SK-N-MC (cell line): ENCODE results near the gene RASA4B.
"Not testable (repeated sequence)": the region's sequence is repeated elsewhere in the genome, so short reads cannot be mapped to it uniquely, and the experiment has no call there.

Experiments used
- DNase-seq: peaks from one replicate; pipeline ENCODE4 v3.0.0-alpha.2; 2011; ENCODE audit warnings: low read depth, low spot score
- H3K27ac ChIP-seq: fragments of 200-600 bp; sonication (generic); 2 replicates; pipeline ENCODE4 v1.5.1; 2016; ENCODE audit warnings: mixed run types
- H3K36me3 ChIP-seq: fragments of 200-600 bp; sonication (generic); 2 replicates; pipeline ENCODE4 v1.6.1; 2017; ENCODE audit warnings: antibody characterized with exemption, low read length, mixed read lengths; ENCODE audit not compliant: insufficient read depth
- H3K4me3 ChIP-seq: fragments of 200-600 bp; sonication (generic); 2 replicates; pipeline ENCODE4 v1.5.1; 2016
- H3K9ac ChIP-seq: fragments of 200-600 bp; sonication (generic); 2 replicates; pipeline ENCODE4 v1.8.0; 2017; ENCODE audit warnings: mixed run types, mixed read lengths; ENCODE audit not compliant: insufficient read length
- H3K9me3 ChIP-seq: fragments of 200-600 bp; sonication (generic); 2 replicates; pipeline ENCODE4 v1.6.1; 2017; ENCODE audit warnings: low read depth, mild to moderate bottlenecking, antibody characterized with exemption, low read length, moderate library complexity, mixed read lengths

Gene RASA4B

DNA sequence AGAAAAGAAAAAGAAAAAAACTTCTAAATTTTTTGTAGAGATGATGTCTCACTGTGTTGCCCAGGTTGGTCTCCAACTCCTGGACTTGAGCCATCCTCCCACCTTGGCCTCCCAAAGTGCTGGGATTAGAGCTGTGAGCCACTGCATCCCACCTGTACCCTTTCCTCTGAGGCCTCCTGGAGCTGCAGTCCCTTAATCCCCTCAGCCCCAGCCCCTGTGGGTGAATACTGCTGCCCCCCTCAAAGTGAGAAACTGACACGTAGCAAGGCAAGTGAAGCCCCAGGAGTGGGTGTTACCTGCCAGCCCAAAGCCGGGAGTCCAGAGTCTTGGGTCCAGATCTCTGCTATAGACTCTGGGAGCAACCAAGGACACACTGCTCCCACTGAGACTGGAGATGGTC is 7.2 kb upstream of the RASA4B start:
- not testable (repeated sequence) for H3K27ac ChIP-seq, H3K9ac ChIP-seq, H3K4me3 ChIP-seq, H3K9me3 ChIP-seq, H3K36me3 ChIP-seq, DNase-seq

DNA sequence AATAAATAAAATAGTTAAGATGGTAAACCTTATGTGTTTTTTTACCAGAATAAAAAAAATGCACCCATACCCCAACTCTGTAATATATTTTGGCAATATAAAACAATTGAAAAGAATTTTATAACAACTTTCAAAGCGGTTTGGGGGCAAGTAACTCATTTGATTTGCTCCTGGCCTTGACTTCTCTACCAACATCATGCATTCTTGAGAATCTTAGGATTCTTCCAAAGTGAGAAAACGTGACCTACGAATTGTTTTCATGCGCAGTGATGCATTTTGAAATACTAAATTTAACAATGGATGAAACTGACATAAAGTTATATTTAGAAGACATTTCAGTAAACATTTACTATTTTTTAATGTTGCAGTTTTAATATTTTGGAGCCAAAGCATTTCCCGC is 3.2 kb upstream of the RASA4B start:
- DNase-seq, H3K4me3 ChIP-seq, H3K27ac ChIP-seq, H3K9me3 ChIP-seq, H3K9ac ChIP-seq, H3K36me3 ChIP-seq: not testable (repeated sequence)

DNA sequence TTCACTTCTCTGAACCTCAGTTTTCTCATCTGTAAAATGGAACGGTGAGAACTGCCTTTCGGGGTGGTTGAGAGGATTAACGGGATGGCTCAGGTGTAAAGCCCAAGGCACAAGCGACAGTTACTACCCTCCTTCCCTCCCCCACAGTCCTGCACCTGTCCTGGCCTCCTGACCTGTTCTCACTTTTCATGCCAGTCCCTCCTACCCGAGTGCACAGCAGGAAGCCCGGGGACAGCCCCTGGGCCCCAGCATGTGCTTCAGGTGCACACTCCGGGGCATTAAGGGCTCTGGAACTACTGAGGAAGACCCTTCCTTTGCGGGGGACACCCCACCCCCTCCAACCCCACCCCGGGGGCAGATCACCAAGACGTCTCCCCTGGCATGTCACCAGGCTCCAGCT is 626 bp downstream of the RASA4B start:
- not testable (repeated sequence) for H3K36me3 ChIP-seq, H3K4me3 ChIP-seq, H3K27ac ChIP-seq, DNase-seq, H3K9ac ChIP-seq, H3K9me3 ChIP-seq

DNA sequence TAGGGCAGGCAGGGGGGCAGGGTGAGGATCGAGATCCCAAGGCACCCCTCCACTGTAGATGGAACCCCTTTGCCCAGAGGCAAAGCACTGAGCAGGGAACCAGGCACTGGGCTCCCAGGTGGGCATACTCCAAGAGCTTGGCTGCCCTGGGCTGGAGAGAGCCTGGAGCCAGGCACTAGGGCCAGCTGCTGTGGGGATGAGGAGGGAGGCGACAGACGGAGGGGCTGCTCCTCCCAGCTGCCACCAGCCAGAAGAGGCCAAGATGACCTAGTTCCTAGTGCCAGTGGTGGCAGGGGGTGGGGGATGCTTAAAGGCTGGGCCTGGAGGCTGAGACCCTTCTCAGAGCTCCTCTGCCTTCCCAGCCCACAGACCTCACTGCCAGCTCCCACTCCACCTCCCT is 1.7 kb downstream of the RASA4B start:
- H3K36me3 ChIP-seq, H3K9me3 ChIP-seq, DNase-seq, H3K4me3 ChIP-seq, H3K27ac ChIP-seq, H3K9ac ChIP-seq: not testable (repeated sequence)

DNA sequence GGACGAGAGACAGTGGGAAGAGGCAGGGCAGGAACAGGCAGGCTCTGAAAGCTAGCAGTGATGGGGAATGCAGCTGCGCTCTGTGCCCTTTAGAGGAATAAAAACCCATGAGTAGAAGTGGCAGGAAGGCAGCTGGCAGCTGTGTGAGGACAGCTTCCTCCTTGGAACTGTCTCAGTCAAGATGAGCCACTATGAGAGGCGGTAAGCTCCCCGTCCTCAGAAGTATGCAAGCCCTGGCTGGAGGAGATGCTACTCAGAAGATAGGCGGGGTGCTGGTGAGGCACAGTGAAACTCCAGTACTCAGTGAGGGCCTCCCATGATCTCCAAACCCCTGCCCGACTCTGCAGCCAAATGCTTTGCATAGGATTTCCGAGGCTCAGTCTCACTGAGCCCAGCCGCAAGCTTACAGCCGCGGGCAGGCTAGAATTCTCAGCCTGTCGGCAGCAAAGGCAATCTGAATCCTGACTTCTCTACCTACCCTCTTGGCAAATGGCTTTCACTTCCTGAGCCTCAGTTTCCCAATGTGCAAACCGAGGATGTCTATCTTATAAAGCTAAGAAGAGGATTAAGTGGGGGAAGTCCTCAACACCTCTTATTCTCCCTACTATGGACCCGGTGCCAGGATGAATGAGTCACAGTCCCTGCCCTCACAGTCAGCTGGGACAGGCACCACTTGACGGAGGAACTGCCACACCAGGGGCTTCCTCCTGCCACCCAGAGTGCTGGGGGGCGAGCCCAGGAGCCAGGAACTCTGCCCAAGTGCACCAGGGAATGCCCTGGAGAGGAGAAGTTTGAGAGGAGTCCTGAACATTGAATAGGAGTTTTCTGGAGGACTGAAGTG is 2.5 kb downstream of the RASA4B start:
- H3K36me3 ChIP-seq, H3K9ac ChIP-seq, DNase-seq, H3K27ac ChIP-seq, H3K4me3 ChIP-seq, H3K9me3 ChIP-seq: not testable (repeated sequence)

DNA sequence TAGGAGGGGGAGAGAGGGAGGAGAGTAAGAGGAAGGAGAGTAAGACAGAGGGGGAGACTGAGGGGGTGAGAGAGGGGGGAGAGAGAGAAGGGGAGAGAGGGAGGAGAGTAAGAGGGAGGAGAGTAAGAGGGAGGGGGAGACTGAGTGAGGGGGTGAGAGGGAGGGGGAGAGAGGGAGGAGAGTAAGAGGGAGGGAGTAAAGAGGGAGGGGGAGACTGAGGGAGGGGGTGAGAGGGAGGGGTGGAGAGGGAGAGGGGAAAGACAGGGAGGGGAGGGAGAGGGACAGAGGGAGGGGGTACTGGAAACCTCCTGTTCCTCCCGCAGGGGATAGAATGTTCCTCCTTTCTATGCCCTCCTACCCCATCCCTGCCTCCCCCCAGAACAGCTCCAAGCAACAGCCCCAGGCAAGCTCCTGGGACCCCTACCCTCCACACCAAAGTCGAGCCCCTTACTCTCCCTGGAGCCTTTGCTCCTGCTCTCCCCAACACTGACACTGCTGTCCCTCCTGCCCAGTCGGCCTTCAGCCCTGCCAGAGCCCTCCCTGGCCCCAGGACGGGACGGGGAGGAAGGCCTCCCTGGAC is 4.8 kb downstream of the RASA4B start:
- not testable (repeated sequence) for H3K27ac ChIP-seq, H3K36me3 ChIP-seq, H3K9me3 ChIP-seq, H3K9ac ChIP-seq
- peak overlapping the region; percentile 33 for H3K4me3 ChIP-seq
- peak; percentile 74 for DNase-seq

DNA sequence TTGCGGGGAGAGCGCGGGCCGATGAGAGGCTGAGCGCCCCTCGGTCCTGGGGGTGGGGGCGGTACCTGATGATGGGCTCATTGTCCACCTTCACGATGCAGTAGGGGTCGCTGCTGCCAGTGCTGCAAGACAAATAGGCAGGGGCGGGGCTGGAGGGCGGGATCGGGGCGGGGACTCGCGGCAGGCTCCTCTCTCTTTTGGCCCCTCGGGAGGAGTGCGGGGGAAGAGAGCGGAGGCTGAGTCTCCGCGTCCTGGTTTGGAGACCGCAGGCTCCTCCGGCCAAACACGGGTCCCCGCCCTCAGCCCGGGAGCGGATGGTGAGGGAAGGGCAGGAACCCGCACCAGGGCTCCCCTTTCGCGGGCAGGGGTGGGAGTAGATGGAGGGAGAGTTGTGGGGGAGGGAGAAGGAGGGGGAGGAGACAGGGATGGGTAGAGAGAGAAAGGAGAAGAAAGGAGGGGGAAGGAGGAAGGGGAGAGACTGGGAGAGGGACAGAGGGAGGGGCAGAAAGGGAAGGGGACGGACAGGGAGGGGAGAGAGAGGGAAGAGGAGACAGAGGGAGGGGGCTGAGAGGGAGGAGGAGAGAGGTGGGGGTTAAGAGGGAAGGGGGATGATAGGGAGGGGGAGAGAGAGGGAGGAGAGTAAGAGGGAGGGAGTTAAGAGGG is 5.6 kb downstream of the RASA4B start:
- not testable (repeated sequence) for H3K9ac ChIP-seq, H3K4me3 ChIP-seq, DNase-seq, H3K36me3 ChIP-seq, H3K27ac ChIP-seq, H3K9me3 ChIP-seq

DNA sequence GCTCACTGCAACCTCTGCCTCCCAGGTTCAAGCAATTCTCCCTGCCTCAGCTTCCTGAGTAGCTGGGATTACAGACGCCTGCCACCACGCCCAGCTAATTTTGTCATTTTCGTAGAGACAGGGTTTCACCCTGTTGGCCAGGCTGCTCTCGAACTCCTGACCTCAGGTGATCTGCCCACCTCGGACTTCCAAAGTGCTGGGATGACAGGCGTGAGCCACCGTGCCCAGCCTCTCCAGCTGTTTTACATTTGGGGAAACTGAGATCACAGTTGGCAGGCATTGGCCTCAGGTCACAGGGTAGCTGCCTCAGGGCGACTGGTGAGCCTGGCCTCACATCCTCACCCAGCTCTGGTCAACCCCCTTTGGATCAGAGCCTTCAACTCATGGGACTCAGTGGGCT is 7.0 kb downstream of the RASA4B start:
- not testable (repeated sequence) for H3K27ac ChIP-seq, H3K9me3 ChIP-seq, DNase-seq

DNA sequence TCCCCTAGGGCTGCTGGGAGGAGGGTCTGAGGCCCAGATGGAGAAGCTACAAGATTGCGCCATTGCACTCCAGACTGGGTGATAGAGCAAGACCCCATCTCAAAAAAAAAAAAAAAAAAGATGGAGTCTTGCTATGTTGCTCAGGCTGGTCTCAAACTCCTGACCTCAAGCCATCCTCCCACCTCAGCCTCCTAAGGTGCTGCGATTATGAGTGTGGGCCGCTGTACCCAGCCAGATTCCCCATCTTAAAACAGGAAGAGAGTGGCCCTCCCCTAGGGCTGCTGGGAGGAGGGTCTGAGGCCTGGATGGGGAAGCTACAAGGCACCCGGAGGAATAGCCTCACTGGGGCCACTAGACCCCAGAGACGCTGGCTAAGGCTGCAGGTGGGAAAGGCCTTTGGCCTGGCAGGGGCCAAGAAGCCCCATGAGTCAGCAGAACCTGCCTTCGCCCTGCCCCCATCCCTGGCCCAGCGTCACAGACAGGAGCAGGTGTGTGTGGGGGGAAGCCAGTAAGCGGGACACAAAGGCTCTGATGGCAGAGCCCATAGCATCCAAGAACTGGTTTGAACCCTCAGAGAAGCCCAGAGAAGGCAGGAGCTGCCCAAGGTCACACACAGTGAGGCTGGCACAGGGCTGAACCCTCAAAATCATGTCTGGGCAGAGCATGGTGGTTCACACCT is 10.0 kb downstream of the RASA4B start:
- not testable (repeated sequence) for DNase-seq, H3K9ac ChIP-seq, H3K36me3 ChIP-seq, H3K27ac ChIP-seq, H3K4me3 ChIP-seq, H3K9me3 ChIP-seq

More for the DNA sequence above, 7.0 kb downstream of the RASA4B start:
- not testable (repeated sequence) for H3K4me3 ChIP-seq, H3K9ac ChIP-seq, H3K36me3 ChIP-seq

DNA sequence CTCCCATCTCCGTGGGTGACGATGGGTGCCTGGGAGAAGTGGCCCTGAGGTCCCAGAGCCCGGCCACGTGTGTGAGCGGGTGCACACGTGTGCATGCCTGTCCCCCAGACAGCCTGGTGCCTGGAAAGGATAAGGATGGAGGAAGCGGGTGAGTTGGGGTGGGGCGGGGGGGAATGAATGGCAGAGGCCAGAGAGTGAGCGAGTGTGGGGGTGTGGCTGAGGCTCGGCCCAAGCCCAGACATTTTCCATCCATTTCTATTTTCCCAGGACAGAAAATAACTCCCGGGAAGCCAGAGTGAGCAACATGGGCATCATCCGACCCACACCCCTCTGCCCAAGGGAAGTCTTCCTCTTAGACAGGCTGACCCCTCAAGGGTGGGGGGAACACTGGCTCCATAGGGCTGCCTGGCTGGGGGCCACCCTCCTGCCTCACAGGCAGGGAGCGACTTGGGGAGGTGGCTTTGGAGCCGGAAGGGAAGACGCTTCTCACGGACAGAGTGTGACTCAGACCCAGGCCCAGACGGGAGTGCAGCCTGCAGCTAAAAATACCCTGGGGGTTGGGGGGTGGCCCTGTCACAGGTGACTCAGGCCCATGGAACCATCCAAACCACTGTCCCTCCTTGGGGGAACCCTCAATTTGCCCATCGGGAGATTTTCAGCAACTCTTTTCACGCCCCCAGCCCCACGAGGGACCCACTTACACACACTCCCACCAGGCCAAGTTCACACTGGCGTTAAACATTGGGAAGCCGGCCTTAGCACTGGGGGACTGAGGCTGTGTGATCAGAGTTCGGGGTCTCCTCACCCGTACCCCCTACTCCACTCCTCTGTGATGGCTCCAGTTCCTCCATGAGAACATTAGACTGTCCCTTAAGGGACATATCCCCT is 12.0 kb downstream of the RASA4B start:
- not testable (repeated sequence) for H3K9me3 ChIP-seq, DNase-seq, H3K36me3 ChIP-seq, H3K4me3 ChIP-seq, H3K9ac ChIP-seq, H3K27ac ChIP-seq

DNA sequence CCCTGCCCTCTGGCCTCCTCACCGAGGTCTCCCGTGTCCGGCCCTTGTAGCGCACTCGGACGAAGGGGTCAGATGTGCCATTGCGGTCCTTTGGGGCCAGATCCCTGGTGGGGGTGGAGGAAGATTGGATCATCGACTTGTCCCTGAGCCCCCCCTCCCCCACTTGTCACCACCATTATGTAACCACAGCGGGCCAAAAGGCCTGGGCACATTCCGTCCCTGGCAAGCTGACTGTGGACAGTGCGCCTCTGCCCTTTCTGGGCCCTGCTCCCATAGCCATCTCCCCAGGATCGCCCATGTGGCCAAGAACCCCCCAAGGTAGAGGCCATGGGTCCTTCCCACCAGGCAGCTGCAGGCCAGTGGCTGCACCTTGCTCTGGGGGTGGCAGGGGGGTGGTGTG is 14.4 kb downstream of the RASA4B start:
- not testable (repeated sequence) for DNase-seq, H3K9ac ChIP-seq, H3K4me3 ChIP-seq, H3K36me3 ChIP-seq, H3K9me3 ChIP-seq, H3K27ac ChIP-seq

DNA sequence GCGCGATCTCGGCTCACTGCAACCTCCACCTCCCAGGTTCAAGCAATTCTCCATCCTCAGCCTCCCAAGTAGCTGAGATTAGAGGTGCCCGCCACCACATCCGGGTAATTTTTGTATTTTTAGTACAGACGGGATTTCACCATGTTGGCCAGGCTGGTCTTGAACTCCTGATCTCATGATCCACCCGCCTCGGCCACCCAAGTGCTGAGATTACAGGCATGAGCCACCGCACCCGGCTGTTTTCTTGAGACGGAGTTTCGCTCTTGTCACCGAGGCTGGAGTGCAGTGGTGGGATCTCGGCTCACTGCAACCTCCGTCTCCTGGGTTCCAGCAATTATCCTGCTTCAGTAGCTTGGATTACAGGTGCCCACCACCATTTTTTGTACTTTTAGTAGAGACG is 19.3 kb downstream of the RASA4B start:
- H3K9me3 ChIP-seq, DNase-seq, H3K36me3 ChIP-seq, H3K9ac ChIP-seq, H3K4me3 ChIP-seq, H3K27ac ChIP-seq: not testable (repeated sequence)

DNA sequence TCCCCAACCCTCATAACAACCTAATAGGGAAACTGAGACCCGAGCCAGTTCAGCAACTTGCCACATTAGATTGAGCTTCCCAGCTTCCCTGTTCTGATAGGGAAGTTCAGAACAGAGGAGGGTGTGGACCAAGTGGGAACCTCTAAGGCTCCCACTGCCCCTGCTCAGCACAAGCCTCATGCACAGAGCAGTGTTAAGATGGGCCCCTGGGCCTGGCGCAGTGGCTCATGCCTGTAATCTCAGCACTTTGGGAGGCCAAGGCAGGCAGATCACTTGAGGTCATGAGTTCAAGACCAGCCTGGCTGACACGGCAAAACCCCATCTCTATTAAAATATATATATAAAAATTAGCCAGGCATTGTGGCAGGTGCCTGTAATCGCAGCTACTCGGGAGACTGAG is 20.3 kb downstream of the RASA4B start:
- not testable (repeated sequence) for H3K36me3 ChIP-seq, DNase-seq, H3K27ac ChIP-seq, H3K9me3 ChIP-seq, H3K4me3 ChIP-seq, H3K9ac ChIP-seq
